Measurements from ENCODE around the gene CASZ1. TPM values are rescaled to one million over a fixed set of nuclear protein-coding genes. Genes with fewer than 3 reads are reported as not detected.

Gene CASZ1
- total and polyA plus RNA-seq, 10 of the 15 experiments (the other 5 are each of a cell fraction or from before 2014, with no cell fraction given), result 0.52 to 9.8 (median 3.7) TPM

GRCh38 chr1:10819198-10819901, 22.9 kb upstream of the CASZ1 start (continued):
- TF ChIP-seq, protein P1, sequence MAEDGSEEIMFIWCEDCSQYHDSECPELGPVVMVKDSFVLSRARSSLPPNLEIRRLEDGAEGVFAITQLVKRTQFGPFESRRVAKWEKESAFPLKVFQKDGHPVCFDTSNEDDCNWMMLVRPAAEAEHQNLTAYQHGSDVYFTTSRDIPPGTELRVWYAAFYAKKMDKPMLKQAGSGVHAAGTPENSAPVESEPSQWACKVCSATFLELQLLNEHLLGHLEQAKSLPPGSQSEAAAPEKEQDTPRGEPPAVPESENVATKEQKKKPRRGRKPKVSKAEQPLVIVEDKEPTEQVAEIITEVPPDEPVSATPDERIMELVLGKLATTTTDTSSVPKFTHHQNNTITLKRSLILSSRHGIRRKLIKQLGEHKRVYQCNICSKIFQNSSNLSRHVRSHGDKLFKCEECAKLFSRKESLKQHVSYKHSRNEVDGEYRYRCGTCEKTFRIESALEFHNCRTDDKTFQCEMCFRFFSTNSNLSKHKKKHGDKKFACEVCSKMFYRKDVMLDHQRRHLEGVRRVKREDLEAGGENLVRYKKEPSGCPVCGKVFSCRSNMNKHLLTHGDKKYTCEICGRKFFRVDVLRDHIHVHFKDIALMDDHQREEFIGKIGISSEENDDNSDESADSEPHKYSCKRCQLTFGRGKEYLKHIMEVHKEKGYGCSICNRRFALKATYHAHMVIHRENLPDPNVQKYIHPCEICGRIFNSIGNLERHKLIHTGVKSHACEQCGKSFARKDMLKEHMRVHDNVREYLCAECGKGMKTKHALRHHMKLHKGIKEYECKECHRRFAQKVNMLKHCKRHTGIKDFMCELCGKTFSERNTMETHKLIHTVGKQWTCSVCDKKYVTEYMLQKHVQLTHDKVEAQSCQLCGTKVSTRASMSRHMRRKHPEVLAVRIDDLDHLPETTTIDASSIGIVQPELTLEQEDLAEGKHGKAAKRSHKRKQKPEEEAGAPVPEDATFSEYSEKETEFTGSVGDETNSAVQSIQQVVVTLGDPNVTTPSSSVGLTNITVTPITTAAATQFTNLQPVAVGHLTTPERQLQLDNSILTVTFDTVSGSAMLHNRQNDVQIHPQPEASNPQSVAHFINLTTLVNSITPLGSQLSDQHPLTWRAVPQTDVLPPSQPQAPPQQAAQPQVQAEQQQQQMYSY (CRISPR knock-in tag; IDR thresholded peaks at IDR 0.05), result no peak

DNA sequence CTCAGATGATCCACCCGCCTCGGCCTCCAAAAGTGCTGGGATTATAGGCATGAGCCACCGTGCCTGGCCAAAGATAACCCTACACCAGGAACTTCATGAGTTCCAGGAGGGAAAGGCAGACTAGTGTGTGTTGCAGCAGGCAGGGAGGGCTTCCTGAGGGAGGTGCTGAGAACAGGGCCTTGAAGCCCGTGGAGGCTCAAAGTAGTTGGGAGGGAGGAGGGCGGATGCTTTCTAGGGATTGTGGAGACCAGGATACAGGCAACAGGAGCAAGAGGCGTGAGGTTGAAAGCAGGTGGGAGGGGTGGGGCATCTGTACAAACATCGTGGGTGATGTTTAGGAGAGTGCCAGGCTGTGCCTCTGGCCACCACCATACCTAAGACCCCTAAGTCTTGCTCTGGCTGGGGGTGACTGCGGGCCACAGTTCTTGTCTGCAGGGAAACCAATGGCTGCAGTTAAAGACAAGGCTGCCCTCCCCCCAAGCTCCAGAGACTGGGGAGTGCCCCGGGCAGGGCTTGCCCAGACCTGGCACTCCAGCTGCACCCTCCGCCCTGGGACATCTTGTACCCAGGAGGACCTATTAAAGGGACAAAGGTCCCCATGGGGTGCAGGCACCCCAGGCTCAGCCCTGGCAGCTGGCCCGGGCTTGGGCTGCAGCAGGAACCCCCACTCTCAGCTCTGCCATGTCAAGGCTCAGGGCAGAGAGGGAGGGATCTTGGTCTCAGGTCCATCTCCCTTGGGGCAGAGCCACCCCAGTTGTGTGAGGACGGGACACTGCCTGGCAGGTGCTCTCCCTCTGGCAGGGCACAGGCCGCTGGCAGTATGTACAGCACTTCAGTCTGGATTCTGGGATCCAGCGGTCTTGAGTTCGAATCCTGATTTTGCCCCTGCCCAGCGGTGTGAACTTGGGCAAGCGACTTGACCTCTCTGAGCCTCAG, 22.1 kb upstream of the CASZ1 start:
- no TSS peak for BruUV-seq (replicated peaks)
- no peaks in the 10 kb centered on the region for H3K9me3 ChIP-seq (replicated peaks; ENCODE audit: control insufficient read depth, insufficient read depth, low read length)
- FAIRE-seq, result no peak
- no peak for ATAC-seq
- H3K36me3 ChIP-seq (ENCODE audit: control insufficient read depth in 2 of 2, insufficient read depth in 2 of 2, low read length in 1 of 2), result no peaks in the 10 kb centered on the region
- WGBS (ENCODE audit: insufficient coverage, insufficient replicate concordance, low lambda C conversion rate, missing lambda C conversion rate), result 42% methylated on average over 17 of the region's 17 CpGs
- CTCF ChIA-PET, result no interaction called here
- in situ Hi-C loops (cut with MboI), result no loop called here
- H4K20me1 ChIP-seq (ENCODE audit: control insufficient read depth, insufficient read depth), result no peaks in the 10 kb centered on the region; the same call in 1 of the 2 replicates
- H3K27ac ChIP-seq (ENCODE audit: control insufficient read depth, insufficient read depth), result no peak overlapping the region
- H3K79me2 ChIP-seq (ENCODE audit: control insufficient read depth, insufficient read depth, low read length), result no peaks in the 10 kb centered on the region
- H3K9ac ChIP-seq (ENCODE audit: control insufficient read depth, insufficient read depth, low read length), result no peak overlapping the region
- no peak for DNase-seq (ENCODE audit: low read depth, low spot score)
- intact Hi-C loops (cut with micrococcal nuclease; ENCODE audit: unreplicated experiment), result no loop called here
- no peaks in the 10 kb centered on the region for H3K4me1 ChIP-seq (ENCODE audit: control insufficient read depth, insufficient read depth, low read length)
- POLR2A ChIA-PET, result no interaction called here
- no peak overlapping the region for H2AFZ ChIP-seq (ENCODE audit: control insufficient read depth, low read depth, low read length)
- RAD21 ChIA-PET (ENCODE audit: unreplicated experiment), result no interaction called here
- no peak overlapping the region for H3K4me3 ChIP-seq
- SMC1A ChIA-PET (ENCODE audit: uncharacterized antibody, unreplicated experiment), result no interaction called here
- H3K4me2 ChIP-seq (ENCODE audit: control insufficient read depth, insufficient read depth), result no peak overlapping the region
- H3K27me3 ChIP-seq (replicated peaks in 1 of 2; ENCODE audit: control insufficient read depth in 2 of 2, insufficient read depth in 2 of 2, low read length in 1 of 2), result peaks cover 0 to 2% of the 10 kb centered on the region in 2 experiments; a peak in 2 of 4 replicates
- TF ChIP-seq MTA3 (IDR thresholded peaks at IDR 0.05; ENCODE audit: borderline replicate concordance, low read length) (no peak), KAT2A (conservative IDR thresholded peaks at IDR 0.05; ENCODE audit: control insufficient read depth, low read depth, low read length) (no peak), EGR1 (IDR thresholded peaks at IDR 0.05; ENCODE audit: borderline replicate concordance in 1 of 2, low read depth in 2 of 2, low read length in 2 of 2) (no peak), MTA2 (IDR thresholded peaks at IDR 0.05; ENCODE audit: low read depth) (no peak), TCF3 (IDR thresholded peaks at IDR 0.05; ENCODE audit: borderline replicate concordance, insufficient read depth, low read depth, low read length) (no peak), SMARCA5 (IDR thresholded peaks at IDR 0.05) (no peak), NR2F1 (conservative IDR thresholded peaks at IDR 0.05) (no peak), CEBPB (IDR thresholded peaks at IDR 0.05; ENCODE audit: borderline replicate concordance in 1 of 2, low read depth in 2 of 2, low read length in 2 of 2) (no peak), JUND (IDR thresholded peaks at IDR 0.05; ENCODE audit: low read depth, low read length) (no peak)
- TF ChIP-seq, protein P2, sequence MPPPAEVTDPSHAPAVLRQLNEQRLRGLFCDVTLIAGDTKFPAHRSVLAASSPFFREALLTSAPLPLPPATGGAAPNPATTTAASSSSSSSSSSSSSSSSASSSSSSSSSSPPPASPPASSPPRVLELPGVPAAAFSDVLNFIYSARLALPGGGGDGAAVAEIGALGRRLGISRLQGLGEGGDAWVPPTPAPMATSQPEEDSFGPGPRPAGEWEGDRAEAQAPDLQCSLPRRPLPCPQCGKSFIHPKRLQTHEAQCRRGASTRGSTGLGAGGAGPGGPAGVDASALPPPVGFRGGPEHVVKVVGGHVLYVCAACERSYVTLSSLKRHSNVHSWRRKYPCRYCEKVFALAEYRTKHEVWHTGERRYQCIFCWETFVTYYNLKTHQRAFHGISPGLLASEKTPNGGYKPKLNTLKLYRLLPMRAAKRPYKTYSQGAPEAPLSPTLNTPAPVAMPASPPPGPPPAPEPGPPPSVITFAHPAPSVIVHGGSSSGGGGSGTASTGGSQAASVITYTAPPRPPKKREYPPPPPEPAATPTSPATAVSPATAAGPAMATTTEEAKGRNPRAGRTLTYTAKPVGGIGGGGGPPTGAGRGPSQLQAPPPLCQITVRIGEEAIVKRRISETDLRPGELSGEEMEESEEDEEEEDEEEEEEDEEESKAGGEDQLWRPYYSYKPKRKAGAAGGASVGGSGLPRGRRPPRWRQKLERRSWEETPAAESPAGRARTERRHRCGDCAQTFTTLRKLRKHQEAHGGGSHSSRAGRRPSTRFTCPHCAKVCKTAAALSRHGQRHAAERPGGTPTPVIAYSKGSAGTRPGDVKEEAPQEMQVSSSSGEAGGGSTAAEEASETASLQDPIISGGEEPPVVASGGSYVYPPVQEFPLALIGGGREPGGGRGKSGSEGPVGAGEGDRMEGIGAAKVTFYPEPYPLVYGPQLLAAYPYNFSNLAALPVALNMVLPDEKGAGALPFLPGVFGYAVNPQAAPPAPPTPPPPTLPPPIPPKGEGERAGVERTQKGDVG (CRISPR knock-in tag; IDR thresholded peaks at IDR 0.05), result no peak
